ENCODE measurements around the gene VDR. TPM values are rescaled to one million over a fixed set of nuclear protein-coding genes. Genes with fewer than 3 reads are reported as not detected.

VDR gene
- total and polyA plus RNA-seq, 2 experiments from 2014 or later, result 3.2 to 4.9 TPM

GRCh38 chr12:47901718-47902093, 3.1 kb downstream of the VDR start:
- peaks cover 6% of the 10 kb centered on the region for H3K27me3 ChIP-seq
- no peaks in the 10 kb centered on the region for H3K9me3 ChIP-seq (ENCODE audit: low read depth)
- H3K79me2 ChIP-seq, result no peaks in the 10 kb centered on the region
- no peak overlapping the region for H3K4me2 ChIP-seq
- no peaks in the 10 kb centered on the region for H3K9me2 ChIP-seq (replicated peaks; ENCODE audit: insufficient read depth)
- H3K4me3 ChIP-seq, result no peak overlapping the region
- TF ChIP-seq EZH2phosphoT487 (IDR thresholded peaks at IDR 0.05; ENCODE audit: low read depth, severe bottlenecking, unreplicated experiment) (no peak), CTCF (IDR thresholded peaks at IDR 0.05; ENCODE audit: poor library complexity) (no peak), EZH2 (IDR thresholded peaks at IDR 0.05; ENCODE audit: borderline replicate concordance) (no peak)
- WGBS (ENCODE audit: low lambda C conversion rate, missing lambda C conversion rate), result 92% methylated on average over 6 of the region's 6 CpGs
- H2AFZ ChIP-seq, result no peak overlapping the region
- H3K27ac ChIP-seq, result no peak overlapping the region
- DNase-seq (ENCODE audit: low spot score), result no peak
- no peaks in the 10 kb centered on the region for H4K20me1 ChIP-seq (ENCODE audit: insufficient read depth, poor library complexity, severe bottlenecking)
- H3K36me3 ChIP-seq (replicated peaks; ENCODE audit: insufficient read depth, low read depth), result no peaks in the 10 kb centered on the region
- H3K4me1 ChIP-seq (ENCODE audit: insufficient read depth), result peaks cover 34% of the 10 kb centered on the region

GRCh38 chr12:47901063-47901717, 3.6 kb downstream of the VDR start:
- Histone ChIP-seq H3K4me3 (no peak overlapping the region), H2AFZ (no peak overlapping the region), H3K36me3 (replicated peaks; ENCODE audit: insufficient read depth, low read depth) (no peaks in the 10 kb centered on the region), H3K9me3 (ENCODE audit: low read depth) (no peaks in the 10 kb centered on the region), H3K27me3 (peaks cover 6% of the 10 kb centered on the region), H4K20me1 (ENCODE audit: insufficient read depth, poor library complexity, severe bottlenecking) (no peaks in the 10 kb centered on the region), H3K79me2 (no peaks in the 10 kb centered on the region), H3K4me1 (ENCODE audit: insufficient read depth) (peaks cover 34% of the 10 kb centered on the region), H3K27ac (no peak overlapping the region), H3K9me2 (replicated peaks; ENCODE audit: insufficient read depth) (no peaks in the 10 kb centered on the region), H3K4me2 (no peak overlapping the region)
- TF ChIP-seq CTCF (IDR thresholded peaks at IDR 0.05; ENCODE audit: poor library complexity), result no peak
- no peak for TF ChIP-seq EZH2 (IDR thresholded peaks at IDR 0.05; ENCODE audit: borderline replicate concordance)
- no peak for TF ChIP-seq EZH2phosphoT487 (IDR thresholded peaks at IDR 0.05; ENCODE audit: low read depth, severe bottlenecking, unreplicated experiment)
- WGBS (ENCODE audit: low lambda C conversion rate, missing lambda C conversion rate), result 93% methylated on average over 10 of the region's 10 CpGs
- no peak for DNase-seq (ENCODE audit: low spot score)

GRCh38 chr12:47900131-47901062, 4.4 kb downstream of the VDR start:
- Histone ChIP-seq H4K20me1 (ENCODE audit: insufficient read depth, poor library complexity, severe bottlenecking) (no peaks in the 10 kb centered on the region), H3K4me3 (no peak overlapping the region), H3K4me2 (no peak overlapping the region), H3K4me1 (ENCODE audit: insufficient read depth) (peaks cover 34% of the 10 kb centered on the region), H3K27ac (no peak overlapping the region), H3K27me3 (no peaks in the 10 kb centered on the region), H3K79me2 (no peaks in the 10 kb centered on the region), H3K36me3 (replicated peaks; ENCODE audit: insufficient read depth, low read depth) (no peaks in the 10 kb centered on the region), H3K9me3 (ENCODE audit: low read depth) (no peaks in the 10 kb centered on the region), H2AFZ (no peak overlapping the region), H3K9me2 (replicated peaks; ENCODE audit: insufficient read depth) (no peaks in the 10 kb centered on the region)
- TF ChIP-seq EZH2phosphoT487 (IDR thresholded peaks at IDR 0.05; ENCODE audit: low read depth, severe bottlenecking, unreplicated experiment) (no peak), CTCF (IDR thresholded peaks at IDR 0.05; ENCODE audit: poor library complexity) (peak; percentile 33), EZH2 (IDR thresholded peaks at IDR 0.05; ENCODE audit: borderline replicate concordance) (no peak)
- peak; percentile 71 for DNase-seq (ENCODE audit: low spot score)
- 56% methylated on average over 8 of the region's 8 CpGs for WGBS (ENCODE audit: low lambda C conversion rate, missing lambda C conversion rate)
